ENCODE measurements around the gene ASZ1.

The ASZ1 gene

DNA sequence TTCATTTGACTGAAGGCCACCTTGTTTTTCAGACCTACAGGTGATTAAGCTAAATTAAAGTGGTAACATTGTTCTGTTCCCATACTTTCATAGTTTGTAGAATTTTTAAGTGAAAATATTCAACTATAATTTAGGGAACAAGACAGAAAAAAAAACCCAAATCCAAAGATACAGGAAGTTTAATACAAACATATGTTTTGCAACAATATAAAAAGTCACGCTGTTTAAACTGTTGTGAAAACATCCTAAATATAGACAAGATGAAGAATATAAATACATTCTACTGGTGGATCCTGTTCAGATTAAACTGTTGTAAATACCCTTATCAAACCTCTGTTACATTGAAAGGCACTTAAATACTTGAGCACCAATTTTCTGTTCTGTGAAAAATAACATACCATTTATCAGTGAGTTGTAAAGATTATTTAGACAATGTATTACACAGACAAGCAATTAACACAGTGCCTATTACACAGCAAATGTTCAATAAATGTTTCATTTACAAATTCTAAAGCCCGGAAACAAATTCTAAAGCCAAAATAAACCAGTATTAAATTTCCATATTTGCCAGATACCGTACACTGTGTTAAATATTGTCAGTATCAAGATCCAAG lies 14.2 kb downstream of the ASZ1 start:
- DNase-seq (ENCODE audit: extremely low read depth, low read depth), result no peak
- no peak for TF ChIP-seq CTCF (IDR thresholded peaks at IDR 0.05; ENCODE audit: low read depth, low read length)

- TF ChIP-seq CTCF (IDR thresholded peaks at IDR 0.05; ENCODE audit: low read depth, low read length), result no peak
- DNase-seq (ENCODE audit: extremely low read depth, low read depth), result no peak
Measured at GRCh38 chr7:117412390-117412789, 14.9 kb downstream of the ASZ1 start.

GRCh38 chr7:117411539-117411938 lies 15.8 kb downstream of the ASZ1 start:
- DNase-seq (ENCODE audit: extremely low read depth, low read depth), result no peak
- TF ChIP-seq CTCF (IDR thresholded peaks at IDR 0.05; ENCODE audit: low read depth, low read length), result no peak

- no peak for TF ChIP-seq CTCF (IDR thresholded peaks at IDR 0.05; ENCODE audit: low read depth, low read length)
- DNase-seq (ENCODE audit: extremely low read depth, low read depth), result no peak
Measured at GRCh38 chr7:117408831-117409230, 18.5 kb downstream of the ASZ1 start.

DNA sequence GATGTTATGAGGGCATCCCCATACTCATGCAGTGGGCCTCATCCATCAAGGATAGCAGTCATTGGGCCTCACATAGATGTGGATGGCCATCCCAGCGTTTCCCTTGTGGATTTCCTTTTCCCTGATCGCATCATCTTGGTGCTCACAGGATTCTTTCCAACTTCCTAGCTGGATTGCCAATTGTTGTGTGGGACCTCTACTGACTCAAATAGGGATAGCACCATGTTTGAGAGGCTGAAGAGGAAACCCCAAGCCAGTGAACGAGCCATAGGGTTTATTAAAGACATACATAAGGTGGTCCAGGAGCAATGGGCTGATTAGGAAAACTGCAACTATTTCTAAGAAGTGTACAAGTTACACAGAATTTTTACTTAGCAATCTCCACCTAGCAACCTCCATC lies 21.8 kb downstream of the ASZ1 start:
- no peak for TF ChIP-seq CTCF (IDR thresholded peaks at IDR 0.05; ENCODE audit: low read depth, low read length)
- no peak for DNase-seq (ENCODE audit: extremely low read depth, low read depth)

DNA sequence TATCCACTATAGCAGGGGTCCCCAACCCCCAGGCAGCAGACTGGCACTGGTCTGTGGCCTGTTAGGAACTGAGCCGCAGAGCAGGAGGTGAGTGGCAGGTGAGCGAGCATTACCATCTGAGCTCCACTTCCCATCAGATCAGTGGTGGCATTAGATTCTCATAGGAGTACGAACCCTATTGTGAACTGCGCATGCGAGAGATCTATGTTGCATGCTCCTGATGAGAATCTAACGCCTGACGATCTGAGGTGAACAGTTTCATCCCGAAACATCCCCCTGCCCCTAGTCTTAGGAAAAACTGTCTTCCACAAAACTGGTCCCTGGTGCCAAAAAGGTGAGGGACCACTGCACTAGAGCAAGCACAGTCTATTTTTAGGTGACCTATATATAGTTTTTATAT lies 23.6 kb downstream of the ASZ1 start:
- DNase-seq (ENCODE audit: extremely low read depth, low read depth), result no peak
- TF ChIP-seq CTCF (IDR thresholded peaks at IDR 0.05; ENCODE audit: low read depth, low read length), result no peak

GRCh38 chr7:117402109-117402508 lies 25.2 kb downstream of the ASZ1 start:
- no peak for DNase-seq (ENCODE audit: extremely low read depth, low read depth)
- no peak for TF ChIP-seq CTCF (IDR thresholded peaks at IDR 0.05; ENCODE audit: low read depth, low read length)
